Right lobe of liver (tissue), 6 donors: ENCODE results near the gene FITM2. TPM values are rescaled to one million over a fixed set of nuclear protein-coding genes. Genes with fewer than 3 reads are reported as not detected.

Experiments
- ATAC-seq, 4 donors: fragments of 200-7000 bp; cut with Tn5 transposase; one replicate each; pipeline ENCODE4 v1.9.1; 2020; ENCODE audit warnings: mild to moderate bottlenecking in 4 of 4, moderate library complexity in 4 of 4
- DNase-seq, 3 donors: peaks; one replicate each; pipeline ENCODE4 v3.0.0-alpha.2; 2020
- H3K27ac ChIP-seq, 3 donors: fragments of 200-600 bp; one replicate each; pipeline ENCODE4 v1.8.0; 2022
- H3K27me3 ChIP-seq, 2 donors: fragments of 200-600 bp; one replicate each; pipeline ENCODE4 v1.8.0; 2022
- H3K36me3 ChIP-seq, 4 donors: fragments of 200-600 bp; sonication (generic) in 1 of 4; one replicate each; pipeline versions ENCODE4 v1.5.1 to v1.8.0; 2017 to 2022; ENCODE audit warnings: control low read depth in 1 of 4
- H3K4me1 ChIP-seq, 4 donors: fragments of 200-600 bp; sonication (generic) in 1 of 4; one replicate each; pipeline versions ENCODE4 v1.5.1 to v1.8.0; 2017 to 2022; ENCODE audit warnings: control low read depth in 1 of 4
- H3K4me3 ChIP-seq, 3 donors: fragments of 200-600 bp; one replicate each; pipeline ENCODE4 v1.8.0; 2022
- H3K9me3 ChIP-seq, 4 donors: fragments of 200-600 bp; sonication (generic) in 1 of 4; one replicate each; pipeline versions ENCODE4 v1.5.1 to v1.8.0; 2017 to 2022; ENCODE audit warnings: control low read depth in 1 of 4
- CTCF ChIP-seq, 4 donors: fragments of 200-600 bp in 3 of 4; fragments of 450-650 bp in 1 of 4; IDR thresholded peaks; one replicate each; pipeline versions ENCODE4 v1.5.1 to v1.8.0; 2016 to 2022; ENCODE audit warnings: antibody characterized with exemption in 4 of 4, mild to moderate bottlenecking in 2 of 4
- POLR2A ChIP-seq: fragments of 450-650 bp; IDR thresholded peaks from one replicate; pipeline ENCODE4 v1.6.1; 2017; ENCODE audit warnings: antibody characterized with exemption, mild to moderate bottlenecking
- WGBS: methylation state at CpG from one replicate; pipeline ENCODE4 v1.1.6; 2018; ENCODE audit warnings: low coverage, low lambda C conversion rate; ENCODE audit not compliant: insufficient coverage; ENCODE audit errors: missing lambda C conversion rate; 5-methylcytosine and 5-hydroxymethylcytosine counted together
- intact Hi-C, 2 donors: fragments of 100-400 bp; cut with DNase I; formaldehyde crosslinking; loops; one replicate each; pipeline versions ENCODE4 v1.11.2 to v1.14.1; 2022
- total RNA-seq, 6 experiments: library from RNA; depleted of rRNA in 2 of 6; stranded (reverse); fragments of >200 nt in 2 of 6; fragmentation: NEBNext Ultra II Directional in 3 of 6; extraction: Animal tissue kit (Norgen Biotek cat#: 25700) in 3 of 6; gene quantifications; one replicate each; pipeline versions ENCODE4 v1.1.0 to v1.2.4, GENCODE V29; 2016 to 2023
- donor health status: DM: no; HTN: yes; CAD: no.
- donor health status: DM: no; HTN: no; CAD: no.
- donor health status: DM: no; HTN: no; CAD: no.
- donor health status: DM: no; HTN: yes; CAD: no.
- donor health status: DM: no; HTN: yes; CAD: no.

Gene FITM2
- total RNA-seq, 6 experiments from 2014 or later = 3.6 to 8.0 (median 6.4) TPM

GRCh38 chr20:44314870-44315269 lies 3.9 kb upstream of the FITM2 start:
- no peak for ATAC-seq

GRCh38 chr20:44309763-44310663 lies 989 bp downstream of the FITM2 start:
- WGBS = 15% methylated on average over 15 of the region's 17 CpGs
- Histone ChIP-seq H3K27me3 (no peaks in the 10 kb centered on the region), H3K9me3 (no peaks in the 10 kb centered on the region), H3K27ac (peak overlapping the region; percentile 36 to 62 (median 55)), H3K36me3 (no peaks in the 10 kb centered on the region), H3K4me1 (peaks cover 0 to 9% (median 0%) of the 10 kb centered on the region in 4 donors), H3K4me3 (peak overlapping the region; percentile 98)
- TF ChIP-seq CTCF (IDR thresholded peaks at IDR 0.05) = no peak
- no peak for TF ChIP-seq POLR2A
- intact Hi-C loops = loop anchor here (5.0 to 10.0 kb wide), 2 partner anchors 85 to 93 kb away; no protein-coding TSS in a partner anchor
- no peak for DNase-seq
- ATAC-seq = peak; percentile 1 to 7 (median 4)

More at GRCh38 chr20:44314870-44315269, 3.9 kb upstream of the FITM2 start:
- H3K4me3 ChIP-seq = no peak overlapping the region
- no peak for TF ChIP-seq POLR2A
- TF ChIP-seq CTCF (IDR thresholded peaks at IDR 0.05) = no peak
- H3K36me3 ChIP-seq = no peaks in the 10 kb centered on the region
- no peaks in the 10 kb centered on the region for H3K9me3 ChIP-seq
- no peak overlapping the region for H3K27ac ChIP-seq
- no peak for DNase-seq
- intact Hi-C loops = loop anchor here in 1 of 2 donors (5.0 kb wide), 1 partner anchor 98 kb away; no protein-coding TSS in a partner anchor
- H3K27me3 ChIP-seq = no peaks in the 10 kb centered on the region
- H3K4me1 ChIP-seq = peaks cover 0 to 6% (median 0%) of the 10 kb centered on the region in 4 donors

- peaks cover 0 to 23% (median 0%) of the 10 kb centered on the region in 4 donors for H3K4me1 ChIP-seq
- ATAC-seq (no peak), DNase-seq (no peak)
- H3K27me3 ChIP-seq = no peaks in the 10 kb centered on the region
- intact Hi-C loops = loop anchor here in 1 of 2 donors (10.0 kb wide), 1 partner anchor 82 kb away; no protein-coding TSS in a partner anchor
- H3K4me3 ChIP-seq = no peak overlapping the region
- no peaks in the 10 kb centered on the region for H3K9me3 ChIP-seq
- TF ChIP-seq CTCF (IDR thresholded peaks at IDR 0.05) (no peak), POLR2A (no peak)
- 90% methylated on average over 8 of the region's 9 CpGs for WGBS
- no peaks in the 10 kb centered on the region for H3K36me3 ChIP-seq
- H3K27ac ChIP-seq = no peak overlapping the region
These were observed 4.1 kb downstream of the FITM2 start for GRCh38 chr20:44306927-44307326.

GRCh38 chr20:44304383-44304782 lies 6.6 kb downstream of the FITM2 start:
- ATAC-seq (peak in 3 of 4 donors; percentile 21 to 55 (median 36)), DNase-seq (no peak)
- intact Hi-C loops = loop anchor here in 1 of 2 donors (10.0 kb wide), 1 partner anchor 80 kb away; no protein-coding TSS in a partner anchor
- Histone ChIP-seq H3K27ac (no peak overlapping the region), H3K4me3 (no peak overlapping the region), H3K4me1 (peaks cover 0 to 15% (median 0%) of the 10 kb centered on the region in 4 donors), H3K36me3 (no peaks in the 10 kb centered on the region), H3K9me3 (no peaks in the 10 kb centered on the region), H3K27me3 (no peaks in the 10 kb centered on the region)
- no peak for TF ChIP-seq CTCF (IDR thresholded peaks at IDR 0.05)
- no peak for TF ChIP-seq POLR2A
